MCF 10A (cell line): ENCODE measurements around the gene SH3D19. TPM values are rescaled to one million over a fixed set of nuclear protein-coding genes. Genes with fewer than 3 reads are reported as not detected.

ENCODE experiments used
- BruUV-seq: library from RNA; stranded (reverse); fragments of 400-500 nt; replicated peaks from 2 replicates; lab custom pipeline; 2021; lab: Mats Ljungman, UMichigan
- CTCF ChIA-PET: fragments of 300-600 bp; sonication (Branson Sonifier 250); formaldehyde crosslinking; extraction: SDS; loops from one replicate; lab custom pipeline; 2021; ENCODE audit warnings: antibody characterized with exemption, inconsistent platforms; lab: Yijun Ruan, JAX
- POLR2A ChIA-PET: fragments of 300-600, 350-650 bp; sonication (Branson Sonifier 250); formaldehyde crosslinking; extraction: SDS; loops from one replicate; lab custom pipeline; 2020; ENCODE audit warnings: antibody characterized with exemption, inconsistent platforms; lab: Yijun Ruan, JAX
- DNase-seq: peaks from one replicate; pipeline ENCODE4 v3.0.0-alpha.2; 2018; ENCODE audit not compliant: unreplicated experiment
- H3K27ac Mint-ChIP-seq: one replicate; pipeline ENCODE4 v1.8.0; 2022; ENCODE audit warnings: mild to moderate bottlenecking, low read depth, mixed read lengths; ENCODE audit not compliant: unreplicated experiment
- H3K27me3 Mint-ChIP-seq: one replicate; pipeline ENCODE4 v1.8.0; 2022; ENCODE audit warnings: mixed read lengths; ENCODE audit not compliant: insufficient read depth, unreplicated experiment
- H3K36me3 Mint-ChIP-seq: one replicate; pipeline ENCODE4 v1.8.0; 2022; ENCODE audit warnings: mild to moderate bottlenecking, moderate library complexity, mixed read lengths; ENCODE audit not compliant: insufficient read depth, unreplicated experiment
- H3K4me1 Mint-ChIP-seq: one replicate; pipeline ENCODE4 v1.8.0; 2022; ENCODE audit warnings: mixed read lengths; ENCODE audit not compliant: insufficient read depth, unreplicated experiment
- H3K4me3 Mint-ChIP-seq: one replicate; pipeline ENCODE4 v1.8.0; 2022; ENCODE audit warnings: mild to moderate bottlenecking, moderate library complexity, mixed read lengths; ENCODE audit not compliant: unreplicated experiment
- H3K9me3 Mint-ChIP-seq: one replicate; pipeline ENCODE4 v1.8.0; 2022; ENCODE audit warnings: mixed read lengths; ENCODE audit not compliant: unreplicated experiment
- CTCF ChIP-seq: fragments of 200-600 bp; IDR thresholded peaks from one replicate; pipeline ENCODE4 v1.8.0; 2022; ENCODE audit warnings: antibody characterized with exemption, mild to moderate bottlenecking; ENCODE audit not compliant: unreplicated experiment
- intact Hi-C: fragments of 100-400 bp; cut with micrococcal nuclease; formaldehyde crosslinking; loops from 2 replicates; pipeline ENCODE4 v1.14.1; 2022
- total RNA-seq: library from RNA; stranded (reverse); gene quantifications from 2 replicates; pipeline ENCODE4 v1.2.3, GENCODE V29; 2022

SH3D19 gene
- total RNA-seq, 1 experiment from 2014 or later: 51.3 TPM

DNA sequence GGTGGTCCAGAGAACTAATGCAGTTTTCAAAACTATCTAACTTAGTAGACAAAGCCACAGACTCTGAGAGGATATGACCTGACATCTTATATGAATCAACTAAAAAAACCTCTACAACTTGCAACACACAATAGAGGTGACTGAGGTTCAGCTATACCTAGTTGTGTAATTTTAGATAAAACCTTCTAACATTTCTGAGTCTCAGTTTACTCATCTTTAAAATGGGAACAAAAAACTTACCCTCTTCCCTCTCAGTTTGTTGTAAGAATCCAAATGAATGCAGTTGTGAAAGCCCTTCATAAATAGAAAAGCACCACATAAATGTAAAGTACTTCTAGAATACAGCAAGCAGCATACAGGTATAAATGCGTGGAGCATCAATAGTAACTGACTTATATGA, 5.9 kb downstream of the SH3D19 start:
- no peak overlapping the region for H3K4me3 Mint-ChIP-seq
- no TSS peak for BruUV-seq
- DNase-seq: no peak
- H3K4me1 Mint-ChIP-seq: peaks cover 55% of the 10 kb centered on the region
- intact Hi-C loops: no loop called here
- POLR2A ChIA-PET: interaction anchor here (1.0 kb wide), 1 partner anchor 15 kb away, joined by 3 read pairs; no protein-coding TSS in a partner anchor
- no peaks in the 10 kb centered on the region for H3K27me3 Mint-ChIP-seq
- no peaks in the 10 kb centered on the region for H3K9me3 Mint-ChIP-seq
- TF ChIP-seq CTCF: no peak
- H3K27ac Mint-ChIP-seq: no peak overlapping the region
- CTCF ChIA-PET: interaction anchor here (0.6 to 1.1 kb wide), 3 partner anchors 23 to 89 kb away, joined by 3 to 4 read pairs (median 3); partner anchors contain the start of gene PRSS48
- H3K36me3 Mint-ChIP-seq: peaks cover 16% of the 10 kb centered on the region

DNA sequence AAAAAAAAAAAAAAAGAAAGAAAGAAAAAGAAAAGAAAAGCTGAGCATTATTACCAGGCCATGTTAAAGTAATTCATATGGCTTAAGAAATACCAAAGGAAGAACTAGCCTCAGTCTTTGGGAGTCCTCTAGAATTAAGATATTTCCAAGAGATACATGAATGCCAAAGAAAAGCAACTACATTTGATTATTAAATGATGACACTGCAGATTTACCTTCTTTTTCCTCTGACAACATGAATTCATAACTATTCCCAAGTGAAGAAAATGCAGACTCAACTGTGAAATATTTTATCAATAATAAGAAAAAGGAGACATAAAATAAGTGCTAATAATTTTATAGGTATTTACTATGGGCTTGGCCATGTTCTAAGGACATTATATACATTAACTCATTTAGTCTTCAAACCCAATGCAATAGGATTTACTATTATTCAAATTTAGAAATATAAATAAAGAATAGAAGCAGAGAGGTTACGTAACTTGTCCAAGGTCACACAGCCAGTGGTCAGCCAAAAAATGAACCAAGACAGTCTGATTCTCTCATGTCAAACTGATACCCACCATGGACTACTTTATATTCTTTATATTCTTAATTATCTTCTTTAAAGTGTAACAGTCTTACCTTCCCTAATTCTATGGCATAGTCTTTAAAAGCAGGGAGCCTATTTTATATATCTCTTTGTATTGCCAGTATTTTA, 6.9 kb downstream of the SH3D19 start:
- no peak for TF ChIP-seq CTCF
- Mint-ChIP-seq H3K27me3 (no peaks in the 10 kb centered on the region), H3K9me3 (no peaks in the 10 kb centered on the region), H3K27ac (no peak overlapping the region), H3K4me1 (peaks cover 56% of the 10 kb centered on the region), H3K4me3 (no peak overlapping the region), H3K36me3 (peaks cover 16% of the 10 kb centered on the region)
- ChIA-PET POLR2A (interaction anchor here (1.0 kb wide), 1 partner anchor 14 kb away, joined by 3 read pairs; no protein-coding TSS in a partner anchor), CTCF (interaction anchor here (1.3 kb wide), 1 partner anchor 29 kb away, joined by 3 read pairs; no protein-coding TSS in a partner anchor)
- DNase-seq: no peak
- intact Hi-C loops: no loop called here
- no TSS peak for BruUV-seq

DNA sequence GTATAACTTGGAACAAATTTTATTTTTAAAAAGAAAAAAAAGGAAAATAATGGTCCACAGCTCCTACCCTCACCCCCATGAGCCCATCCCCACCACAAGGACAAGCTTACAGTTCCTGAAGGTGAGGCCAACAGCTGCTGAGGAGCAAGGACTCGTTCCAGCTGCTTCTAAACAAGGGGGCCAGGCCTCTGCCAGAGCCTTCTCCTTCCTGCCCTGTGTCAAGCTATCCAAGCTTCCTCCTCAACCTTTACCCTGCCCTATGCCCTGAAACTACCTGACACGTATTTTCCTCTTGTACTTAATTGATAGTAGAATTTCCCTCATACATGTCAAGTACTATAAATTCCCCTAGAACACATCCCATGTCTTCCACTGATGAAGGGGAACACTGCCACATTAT, 8.8 kb downstream of the SH3D19 start:
- no peaks in the 10 kb centered on the region for H3K9me3 Mint-ChIP-seq
- CTCF ChIA-PET: interaction anchor here (1.1 kb wide), 1 partner anchor 224 kb away, joined by 3 read pairs; no protein-coding TSS in a partner anchor
- no peak for DNase-seq
- H3K27ac Mint-ChIP-seq: peak overlapping the region; percentile 90
- TF ChIP-seq CTCF: no peak
- H3K36me3 Mint-ChIP-seq: peaks cover 16% of the 10 kb centered on the region
- intact Hi-C loops: no loop called here
- BruUV-seq: no TSS peak
- no peaks in the 10 kb centered on the region for H3K27me3 Mint-ChIP-seq
- POLR2A ChIA-PET: interaction anchor here (1.2 to 7.3 kb wide), 3 partner anchors 8 to 121 kb away, joined by 3 to 91 read pairs (median 8); partner anchors contain the start of gene SH3D19
- H3K4me3 Mint-ChIP-seq: no peak overlapping the region
- H3K4me1 Mint-ChIP-seq: peaks cover 42% of the 10 kb centered on the region

GRCh38 chr4:151315212-151315886, 10.1 kb downstream of the SH3D19 start:
- H3K4me1 Mint-ChIP-seq: peaks cover 36% of the 10 kb centered on the region
- no peaks in the 10 kb centered on the region for H3K27me3 Mint-ChIP-seq
- ChIA-PET POLR2A (interaction anchor here (0.7 to 7.3 kb wide), 5 partner anchors 9 to 184 kb away, joined by 3 to 91 read pairs (median 7); partner anchors contain the start of gene SH3D19), CTCF (interaction anchor here (1.9 kb wide), 1 partner anchor 10 kb away, joined by 12 read pairs; no protein-coding TSS in a partner anchor)
- no TSS peak for BruUV-seq
- H3K9me3 Mint-ChIP-seq: no peaks in the 10 kb centered on the region
- H3K27ac Mint-ChIP-seq: peak overlapping the region; percentile 90
- peak overlapping the region; percentile 27 for H3K4me3 Mint-ChIP-seq
- intact Hi-C loops: no loop called here
- TF ChIP-seq CTCF: no peak
- peaks cover 16% of the 10 kb centered on the region for H3K36me3 Mint-ChIP-seq
- peak; percentile 51 for DNase-seq
